Epidermal melanocyte (primary cell): ENCODE results near the gene MYO3B.
"Not testable (repeated sequence)": the region's sequence is repeated elsewhere in the genome, so short reads cannot be mapped to it uniquely, and the experiment has no call there.

Source experiments
- DNase-seq: peaks from one replicate; pipeline ENCODE4 v3.0.0; 2011; ENCODE audit warnings: low spot score; ENCODE audit not compliant: insufficient read length

MYO3B gene

DNA sequence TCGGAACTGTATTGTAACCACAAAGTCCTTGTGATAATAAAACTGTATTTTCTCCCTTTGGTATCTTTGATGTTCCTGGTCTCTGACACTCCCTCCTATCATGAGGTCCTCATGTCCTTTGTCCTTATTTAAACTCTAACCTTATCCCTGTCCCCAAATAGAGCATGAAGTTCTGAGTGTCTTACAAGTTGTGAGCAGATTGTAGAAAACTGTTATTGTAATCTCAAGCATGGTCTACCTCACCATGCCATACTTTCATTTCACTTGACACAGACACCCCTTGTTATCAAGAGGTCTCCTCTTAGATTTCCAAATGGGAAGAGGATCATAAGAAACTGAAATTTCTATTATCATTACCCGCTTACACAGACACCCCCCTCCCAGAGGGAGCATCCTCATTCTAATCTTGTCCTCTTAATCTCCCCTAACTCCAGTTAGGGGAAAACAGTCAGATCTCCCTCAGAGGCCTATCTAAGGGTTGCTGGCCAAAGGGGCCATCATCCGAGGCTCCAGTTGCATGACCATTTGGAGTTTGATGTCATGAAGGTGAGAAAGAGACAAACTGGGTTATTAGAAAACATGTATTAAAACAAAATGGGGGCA lies 29.0 kb downstream of the MYO3B start:
- DNase-seq = no peak

- no peak for DNase-seq
Observed at GRCh38 chr2:170207901-170208300, 30.0 kb downstream of the MYO3B start.

GRCh38 chr2:170208967-170209366 lies 31.0 kb downstream of the MYO3B start:
- no peak for DNase-seq

GRCh38 chr2:170212625-170213280 lies 34.8 kb downstream of the MYO3B start:
- no peak for DNase-seq

- not testable (repeated sequence) for DNase-seq
Observed at GRCh38 chr2:170213281-170213625, 35.3 kb downstream of the MYO3B start.

- DNase-seq = no peak
Observed at GRCh38 chr2:170213651-170214050, 35.7 kb downstream of the MYO3B start.

GRCh38 chr2:170214309-170214948 lies 36.5 kb downstream of the MYO3B start:
- no peak for DNase-seq

DNA sequence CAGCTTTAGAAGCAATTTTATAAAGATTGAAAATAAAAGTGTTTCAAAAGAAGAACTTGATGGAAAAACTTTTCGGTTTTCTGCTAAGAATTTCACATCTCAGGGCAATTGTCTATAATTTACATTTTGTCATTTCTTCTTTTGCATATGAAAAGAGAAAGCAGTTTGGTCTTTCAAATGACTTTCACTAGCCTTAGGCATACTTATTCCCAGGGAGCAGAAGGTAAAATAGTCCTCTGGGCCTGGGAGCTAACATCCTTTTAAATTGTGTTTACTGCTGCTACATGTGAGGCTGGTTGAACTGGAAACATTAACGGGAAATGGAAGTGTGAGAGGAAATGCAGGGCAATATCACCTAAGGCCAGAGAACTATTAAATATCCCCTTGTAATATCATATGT lies 37.1 kb downstream of the MYO3B start:
- DNase-seq = no peak

DNA sequence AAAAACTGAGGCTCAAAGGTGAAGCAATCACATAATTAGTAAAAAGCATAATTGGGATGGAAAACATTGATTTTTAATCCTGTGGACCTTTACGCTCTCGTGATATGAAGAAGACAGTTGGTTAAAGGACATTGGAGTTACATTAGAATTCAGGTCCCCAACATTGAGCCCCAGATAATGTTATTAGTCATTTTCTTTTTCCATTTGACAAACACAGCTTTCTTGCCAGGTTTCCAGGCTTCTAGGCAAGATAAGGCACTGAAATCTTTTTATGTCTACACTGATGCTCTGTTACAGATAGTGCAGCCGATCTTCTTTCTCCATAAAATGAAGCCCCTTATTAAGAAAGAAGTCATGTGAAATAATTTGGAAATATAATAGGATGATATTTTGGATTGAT lies 38.5 kb downstream of the MYO3B start:
- no peak for DNase-seq

DNA sequence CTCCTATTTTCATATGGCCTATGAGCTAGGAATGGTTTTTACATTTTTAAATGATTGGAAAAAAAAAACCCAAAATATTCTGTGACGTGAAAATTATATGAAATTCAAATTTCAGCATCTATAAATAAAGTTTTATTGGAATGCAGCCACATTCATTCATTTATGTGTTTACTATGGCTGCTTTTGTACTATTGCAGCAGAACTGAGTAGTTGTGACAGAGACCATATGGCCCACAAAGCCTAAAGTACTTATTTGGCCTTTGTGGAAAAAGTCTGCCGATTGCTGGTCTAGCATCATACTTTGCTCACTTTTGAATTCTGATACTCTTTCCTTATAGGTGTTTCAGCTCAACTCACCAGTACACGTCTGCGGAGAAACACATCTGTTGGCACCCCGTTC lies 39.0 kb downstream of the MYO3B start:
- DNase-seq = no peak

DNA sequence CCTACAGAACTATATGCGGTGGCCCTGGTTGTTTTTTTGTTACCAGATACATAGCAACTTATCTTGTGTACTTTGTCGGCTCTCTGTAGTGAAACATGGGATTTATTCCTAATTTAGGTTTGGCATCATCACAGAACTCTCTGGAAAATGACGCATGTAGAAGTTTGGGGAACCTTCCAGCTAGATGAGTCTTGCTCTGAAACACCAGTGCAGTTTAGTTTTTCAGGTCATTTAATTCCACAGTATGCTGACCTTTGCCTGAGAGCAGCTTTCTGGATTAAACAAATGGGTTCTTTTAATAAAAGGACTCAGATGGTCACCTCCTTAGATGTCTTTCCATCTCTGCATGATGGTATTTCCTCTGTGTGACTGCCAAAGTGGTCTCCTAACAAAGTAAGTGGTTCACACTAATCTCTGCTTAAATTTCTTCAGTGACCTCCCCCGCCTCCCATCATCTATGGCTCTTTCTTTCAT lies 39.9 kb downstream of the MYO3B start:
- no peak for DNase-seq

GRCh38 chr2:170218456-170218855 lies 40.5 kb downstream of the MYO3B start:
- DNase-seq = no peak

GRCh38 chr2:170218931-170219330 lies 41.0 kb downstream of the MYO3B start:
- DNase-seq = no peak

- DNase-seq = no peak
Observed at GRCh38 chr2:170221317-170222288, 43.7 kb downstream of the MYO3B start.

- no peak for DNase-seq
Observed at GRCh38 chr2:170222298-170222697, 44.4 kb downstream of the MYO3B start.

DNA sequence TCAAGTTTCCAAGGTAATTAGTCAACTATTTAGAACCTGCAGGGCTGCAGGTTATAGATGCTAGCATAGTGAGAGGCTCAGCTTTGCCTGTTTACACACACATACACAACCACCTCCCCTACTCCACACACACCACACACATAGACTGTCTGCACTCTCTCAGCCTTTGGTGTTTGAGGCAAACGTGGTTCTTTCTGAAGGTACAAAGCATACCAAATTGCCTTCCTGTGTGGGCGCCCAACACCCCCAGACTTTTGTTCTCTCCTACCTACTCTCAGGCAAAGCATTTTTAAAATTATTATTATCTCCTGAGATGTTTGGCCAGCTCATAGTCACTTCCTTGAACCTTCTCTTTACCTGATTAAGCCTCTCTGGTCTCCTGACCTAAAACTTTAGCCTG lies 44.9 kb downstream of the MYO3B start:
- no peak for DNase-seq

- DNase-seq = no peak
Observed at GRCh38 chr2:170224692-170225294, 46.8 kb downstream of the MYO3B start.

DNA sequence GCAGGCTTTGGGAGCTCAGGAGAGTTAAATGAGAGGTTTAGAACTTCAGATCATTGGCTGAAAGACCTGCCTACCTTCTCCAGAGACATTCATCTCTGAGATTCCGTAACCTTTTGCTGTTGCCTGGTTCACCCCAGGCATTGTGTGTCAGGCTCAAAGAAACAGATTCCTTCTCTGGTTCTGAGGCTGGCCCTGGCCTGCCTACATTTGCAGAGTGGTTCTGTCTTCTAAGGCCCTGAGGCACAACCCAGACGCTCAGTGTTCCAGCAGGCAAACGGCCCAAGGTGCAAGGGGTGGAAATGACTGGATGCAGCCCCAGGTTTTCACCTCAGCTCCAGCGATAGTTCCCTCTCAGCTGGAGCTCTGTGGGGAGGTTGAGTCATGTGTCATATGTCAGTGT lies 48.3 kb downstream of the MYO3B start:
- DNase-seq = no peak

GRCh38 chr2:170227507-170227947 lies 49.6 kb downstream of the MYO3B start:
- DNase-seq = no peak

DNA sequence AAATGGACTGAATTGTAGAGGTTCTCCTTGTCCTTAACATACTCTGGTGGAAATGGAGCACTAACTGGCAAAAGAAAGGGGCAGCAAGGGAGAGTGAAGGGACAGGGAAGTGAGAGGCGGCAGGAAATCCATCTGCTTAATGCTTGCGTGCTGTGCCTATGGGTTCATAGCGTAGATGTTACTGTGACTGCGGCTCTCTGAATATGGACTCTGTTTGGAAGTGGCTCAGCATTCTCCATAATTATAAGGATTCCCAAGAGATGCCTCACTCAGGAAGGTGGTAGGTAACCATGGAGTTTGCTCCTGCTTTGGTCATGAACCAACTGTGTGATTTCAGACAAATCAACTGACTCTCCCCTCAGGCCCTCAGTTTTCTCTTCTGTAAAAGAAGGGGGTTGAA lies 50.0 kb downstream of the MYO3B start:
- DNase-seq = no peak

GRCh38 chr2:170228429-170228828 lies 50.5 kb downstream of the MYO3B start:
- no peak for DNase-seq
